ENCODE results near the gene PPP2R3B. TPM values are rescaled to one million over a fixed set of nuclear protein-coding genes. Genes with fewer than 3 reads are reported as not detected.
"Not testable (repeated sequence)": the region's sequence is repeated elsewhere in the genome, so short reads cannot be mapped to it uniquely, and the experiment has no call there.

Gene PPP2R3B
- total RNA-seq, 1 experiment from 2014 or later, result 30.4 TPM

GRCh38 chrX:320126-320783 lies 66.5 kb downstream of the PPP2R3B start:
- no peak for DNase-seq (ENCODE audit: low spot score)

DNA sequence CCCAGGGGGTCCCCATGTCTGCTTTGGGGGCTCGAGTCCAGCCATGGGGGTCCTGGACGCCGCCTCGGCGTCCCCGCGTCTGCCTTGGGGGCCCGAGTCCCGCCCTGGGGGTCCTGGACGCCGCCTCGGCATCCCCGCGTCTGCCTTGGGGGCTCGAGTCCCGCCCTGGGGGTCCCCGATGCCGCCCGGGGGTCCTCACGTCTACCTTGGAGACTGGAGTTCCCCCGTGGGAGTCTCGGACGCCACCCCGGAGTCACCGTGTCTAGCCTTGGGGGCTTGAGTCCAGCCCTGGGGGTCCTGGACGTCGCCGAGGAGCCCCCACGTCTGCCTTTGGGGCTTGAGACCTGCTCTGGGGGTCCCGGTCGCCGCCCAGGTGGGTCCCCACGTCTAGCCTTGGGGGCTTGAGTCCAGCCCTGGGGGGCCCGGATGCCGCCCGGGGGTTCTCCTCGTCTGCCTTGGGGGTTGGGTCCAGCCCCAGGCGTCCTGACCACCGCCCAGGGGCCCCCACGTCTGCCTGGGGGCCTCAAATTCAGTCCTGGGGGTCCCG lies 67.1 kb downstream of the PPP2R3B start:
- DNase-seq (ENCODE audit: low spot score), result no peak

DNA sequence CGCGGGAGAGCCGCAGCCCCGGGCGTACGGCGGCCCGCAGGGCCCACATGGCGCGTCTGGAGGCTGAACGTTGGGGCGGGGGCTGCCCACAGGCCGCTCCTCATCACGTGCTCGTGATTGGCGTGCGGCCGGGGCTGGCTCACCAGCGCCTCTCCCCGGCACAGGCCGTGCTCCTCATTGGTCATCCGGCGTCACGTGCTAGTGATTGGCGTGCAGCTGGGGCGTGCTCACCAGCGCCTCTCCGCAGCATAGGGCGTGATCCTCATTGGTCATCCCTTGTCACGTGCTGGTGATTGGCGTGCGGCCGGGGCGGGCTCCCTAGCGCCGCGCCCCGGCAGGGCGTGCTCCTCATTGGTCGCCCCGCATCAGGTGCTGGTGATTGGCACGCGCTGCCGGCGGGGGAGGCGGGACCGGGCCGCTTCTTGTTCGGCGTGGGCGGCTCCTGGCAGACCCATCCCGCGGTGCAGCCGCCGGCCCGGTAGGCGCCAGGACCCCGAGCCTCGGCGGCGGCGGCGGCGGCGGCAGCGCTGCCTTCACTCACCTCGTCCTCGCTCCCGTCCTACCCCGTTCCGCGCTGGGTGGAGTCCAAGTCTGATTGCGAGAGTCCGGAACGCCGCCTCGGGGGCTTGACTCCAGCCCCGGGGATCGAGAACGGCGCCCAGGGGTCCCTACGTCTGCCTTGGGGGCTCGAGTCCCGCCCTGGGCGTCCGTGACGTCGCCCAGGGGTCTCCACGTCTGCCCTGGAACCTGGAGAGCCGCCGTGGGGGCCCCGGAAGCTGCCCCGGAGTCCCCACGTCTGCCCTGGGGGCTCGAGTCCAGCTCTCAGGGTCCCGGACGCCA lies 67.7 kb downstream of the PPP2R3B start, which contains the start of gene GTPBP6:
TSS of gene GTPBP6 (minus strand) at position 58 of the 840 bp plus-strand sequence. CDS start at position 49, 9 bp downstream.
- peak; percentile 100 for DNase-seq (ENCODE audit: low spot score)

- DNase-seq (ENCODE audit: low spot score), result peak; percentile 100
Measured at GRCh38 chrX:318068-318738, 68.5 kb downstream of the PPP2R3B start.

DNA sequence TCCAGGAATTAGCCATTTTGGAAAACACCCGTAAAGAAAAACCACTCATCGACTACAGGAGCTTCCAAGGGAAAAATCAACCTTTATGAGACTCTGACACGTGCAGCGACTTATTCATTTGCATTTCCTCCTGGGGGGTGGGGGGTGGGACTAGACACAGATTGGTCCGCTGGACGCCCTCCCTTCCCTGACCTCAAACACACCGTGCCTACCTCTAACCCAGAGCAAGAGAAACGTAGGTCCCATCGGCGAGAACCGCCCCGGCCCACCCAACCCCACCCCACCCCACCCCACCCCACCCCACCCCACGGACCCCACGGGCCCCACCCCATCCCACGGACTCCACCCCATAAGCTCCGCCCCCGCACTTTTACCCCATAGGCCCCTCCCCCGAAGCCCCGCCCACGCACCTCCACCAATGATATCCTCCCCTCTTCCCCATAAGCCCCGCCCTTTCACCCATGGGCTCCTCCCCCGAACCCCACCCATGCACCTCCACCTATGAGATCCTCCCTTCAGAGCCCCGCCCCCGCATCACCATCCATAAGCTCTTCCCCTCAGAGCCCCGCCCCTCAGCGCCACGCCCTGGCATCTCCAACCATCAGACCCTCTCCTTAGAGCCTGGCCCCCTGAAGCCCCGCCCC lies 69.2 kb downstream of the PPP2R3B start:
- peak; percentile 24 for DNase-seq (ENCODE audit: low spot score)

DNA sequence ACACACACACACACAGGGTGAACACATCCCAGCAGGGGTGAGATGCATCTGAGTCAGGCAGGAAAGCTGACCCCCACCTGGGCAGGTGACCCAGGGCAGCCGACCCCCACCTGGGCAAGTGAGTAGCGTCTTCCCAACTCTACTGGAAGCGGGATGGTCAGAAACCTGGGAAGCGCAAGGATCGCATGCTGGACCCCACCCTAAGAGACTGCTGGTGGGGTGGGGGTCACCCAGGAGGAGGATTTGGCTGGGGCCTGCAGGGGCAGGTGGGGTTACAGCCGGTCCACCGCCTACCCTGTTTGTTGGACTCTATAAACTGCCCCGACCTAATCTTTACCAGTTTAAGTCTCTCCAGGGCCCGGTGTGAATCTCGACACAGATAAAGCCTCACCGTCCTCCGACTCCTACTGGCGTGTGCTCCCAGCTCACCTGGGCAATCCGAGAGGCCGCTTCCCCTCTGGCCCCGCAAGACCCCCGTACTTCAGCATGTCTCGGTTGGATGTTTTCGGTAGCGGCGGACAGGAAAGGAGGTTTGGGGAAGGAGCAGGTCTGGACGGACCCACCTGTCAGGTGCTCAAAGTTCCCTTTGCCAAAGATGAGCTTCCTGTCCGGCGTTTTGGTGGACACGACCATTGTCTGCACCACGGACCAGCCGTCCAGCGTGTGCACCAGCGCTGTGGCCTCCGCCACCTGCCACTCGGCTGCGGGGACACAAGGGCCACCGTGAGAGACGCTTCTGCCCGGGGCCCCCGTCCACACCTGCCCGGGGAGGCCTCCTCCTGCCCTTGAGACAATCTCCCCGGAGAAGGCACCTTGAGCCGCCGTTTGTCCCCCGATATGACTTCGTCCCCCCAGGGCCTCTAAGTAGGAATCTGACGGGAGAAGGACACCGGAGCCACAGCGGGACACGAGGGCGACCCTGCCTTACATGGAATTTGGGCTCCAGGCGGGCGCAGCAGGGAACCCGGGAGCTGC lies 70.1 kb downstream of the PPP2R3B start:
- DNase-seq (ENCODE audit: low spot score), result no peak

DNA sequence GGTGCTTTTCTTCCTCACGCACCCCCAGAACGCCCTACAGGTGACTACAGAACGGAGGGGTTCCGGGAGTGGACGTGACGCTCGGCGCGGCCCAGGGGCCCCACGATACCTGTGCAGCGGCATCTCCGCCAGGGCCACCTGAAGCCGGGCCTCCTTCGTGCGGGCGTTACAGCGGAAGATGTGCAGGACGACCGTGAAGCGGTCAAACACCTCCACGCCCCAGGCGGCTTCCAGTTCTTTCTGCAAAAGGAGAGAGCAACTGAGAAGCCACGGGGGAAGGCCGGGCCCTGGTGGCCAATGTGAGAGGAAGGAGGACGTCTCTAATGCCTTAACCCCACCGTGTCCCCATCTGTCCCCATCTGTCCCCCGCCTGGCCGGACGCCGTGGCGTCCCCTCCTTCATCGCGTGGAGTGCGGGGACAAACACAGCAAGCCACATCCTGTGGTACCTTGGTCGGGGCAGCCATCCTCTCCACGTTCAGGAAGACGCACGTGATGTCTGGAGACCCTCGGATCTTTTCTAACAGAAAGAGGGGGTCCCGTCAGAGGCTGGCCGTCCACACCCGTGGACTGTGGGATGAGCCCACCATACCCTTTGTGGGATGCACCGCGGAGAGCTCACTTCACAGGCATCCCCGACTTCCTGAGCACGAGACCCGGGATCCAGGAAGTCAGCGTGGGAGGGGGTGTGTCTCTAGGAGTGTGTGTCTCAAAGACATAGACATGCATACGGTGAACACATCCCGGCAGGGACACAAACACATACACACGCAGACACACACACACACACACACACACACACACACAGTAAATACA lies 71.7 kb downstream of the PPP2R3B start:
- no peak for DNase-seq (ENCODE audit: low spot score)

DNA sequence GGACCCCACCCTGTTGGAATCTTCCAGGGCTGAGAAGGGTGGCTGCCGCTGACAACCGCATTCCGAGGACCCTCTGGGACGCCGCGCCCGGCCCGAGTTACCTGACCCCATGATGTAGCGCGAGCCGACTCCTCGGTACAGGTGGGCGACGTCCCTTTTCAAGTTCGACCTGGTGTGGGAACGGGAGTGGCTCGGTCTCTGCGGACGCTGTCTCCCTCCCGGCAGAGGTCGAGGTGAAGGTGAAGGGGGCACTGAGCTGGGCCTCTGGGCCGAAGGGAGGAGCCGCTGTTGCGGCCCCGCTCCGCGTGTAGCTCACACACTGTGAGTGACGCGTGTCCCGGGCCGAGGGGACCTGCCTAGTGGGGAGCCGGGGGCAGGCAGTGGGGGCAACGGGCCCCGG lies 72.7 kb downstream of the PPP2R3B start:
- DNase-seq (ENCODE audit: low spot score), result no peak

DNA sequence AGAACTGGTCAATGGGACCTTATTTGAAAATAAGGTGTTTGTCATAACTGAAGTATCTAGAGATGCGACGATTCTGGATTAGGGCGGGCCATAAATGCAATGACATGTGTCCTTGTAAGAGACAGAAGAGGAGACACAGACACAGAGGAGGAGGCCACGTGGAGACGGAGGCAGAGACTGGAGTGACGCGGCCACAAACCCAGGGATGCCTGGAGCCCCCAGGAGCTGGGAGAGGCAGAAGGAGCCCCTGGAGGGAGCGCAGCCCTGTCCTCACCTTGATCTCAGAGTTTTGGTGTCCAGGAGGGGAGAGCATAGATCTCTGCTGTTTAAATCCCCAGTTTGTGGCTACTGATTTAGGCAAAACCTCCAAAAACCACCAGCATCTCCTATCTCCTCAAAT lies 73.2 kb downstream of the PPP2R3B start:
- DNase-seq (ENCODE audit: low spot score), result no peak

DNA sequence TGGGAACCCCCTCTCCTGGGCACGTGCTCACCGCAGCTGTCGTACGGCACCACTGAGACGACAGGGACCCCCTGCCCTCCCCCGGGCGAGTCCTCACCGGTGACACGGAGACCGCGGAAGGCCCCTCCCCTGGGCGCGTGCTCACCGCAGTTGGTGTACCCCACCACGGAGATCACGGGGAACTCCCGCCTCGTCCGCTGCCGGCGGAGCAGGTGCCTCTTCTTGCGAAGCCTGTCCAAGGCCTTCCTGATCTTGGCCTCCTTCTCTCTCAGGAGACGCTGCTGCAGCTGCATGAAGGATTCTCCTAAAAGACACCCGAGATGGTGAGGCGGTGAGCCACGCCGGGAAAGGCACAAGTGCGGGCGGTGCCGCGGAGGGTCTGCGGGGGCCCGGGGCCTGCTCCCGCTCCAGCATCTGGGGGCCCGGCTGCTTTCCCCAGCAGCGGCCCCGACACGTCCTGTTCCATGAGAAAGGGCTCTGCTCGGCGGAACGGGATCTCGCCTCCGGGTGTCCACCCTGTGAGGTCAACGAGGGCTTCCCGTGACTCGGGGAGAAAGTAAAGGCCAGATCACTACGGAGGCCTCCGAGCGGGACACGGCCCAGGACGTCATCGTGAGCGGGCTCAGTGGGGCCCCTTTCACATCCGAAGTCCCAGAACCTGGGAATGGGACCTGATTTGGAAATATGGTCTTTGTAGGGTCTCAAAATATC lies 73.9 kb downstream of the PPP2R3B start:
- DNase-seq (ENCODE audit: low spot score), result no peak

- DNase-seq (ENCODE audit: low spot score), result no peak
Measured at GRCh38 chrX:311156-312129, 75.3 kb downstream of the PPP2R3B start.

GRCh38 chrX:310621-311155 lies 76.0 kb downstream of the PPP2R3B start:
- DNase-seq (ENCODE audit: low spot score), result no peak

DNA sequence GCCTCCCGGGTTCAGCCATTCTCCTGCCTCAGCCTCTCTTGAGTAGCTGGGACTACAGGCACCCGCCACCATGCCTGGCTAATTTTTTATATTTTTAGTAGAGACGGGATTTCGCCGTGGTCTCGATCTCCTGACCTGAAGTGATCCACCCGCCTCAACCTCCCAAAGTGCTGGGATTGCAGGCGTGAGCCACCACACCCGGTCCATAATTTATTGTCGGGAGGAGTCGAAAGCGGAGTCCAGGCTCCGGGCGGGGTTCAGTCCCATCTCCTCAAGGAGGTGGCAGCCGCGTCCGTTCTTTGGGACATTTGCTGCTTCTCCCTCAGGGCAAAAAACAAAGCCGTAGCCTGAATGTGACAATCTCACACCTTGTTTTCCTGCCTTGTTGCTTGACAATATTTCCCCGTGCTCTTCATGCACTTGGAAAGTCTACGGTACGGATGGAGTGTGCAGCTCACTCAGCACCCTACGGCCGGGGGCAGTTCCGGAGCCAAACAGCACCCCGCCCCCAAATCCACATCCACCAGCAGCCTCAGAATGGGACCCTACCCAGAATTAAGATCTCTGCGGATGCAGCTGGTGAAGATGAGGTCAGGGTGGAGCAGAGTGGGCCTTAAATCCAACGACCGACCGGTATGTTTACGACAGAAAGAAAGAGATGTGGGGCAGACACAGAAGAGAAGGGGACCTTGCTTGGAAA lies 77.7 kb downstream of the PPP2R3B start:
- no peak for DNase-seq (ENCODE audit: low spot score)

DNA sequence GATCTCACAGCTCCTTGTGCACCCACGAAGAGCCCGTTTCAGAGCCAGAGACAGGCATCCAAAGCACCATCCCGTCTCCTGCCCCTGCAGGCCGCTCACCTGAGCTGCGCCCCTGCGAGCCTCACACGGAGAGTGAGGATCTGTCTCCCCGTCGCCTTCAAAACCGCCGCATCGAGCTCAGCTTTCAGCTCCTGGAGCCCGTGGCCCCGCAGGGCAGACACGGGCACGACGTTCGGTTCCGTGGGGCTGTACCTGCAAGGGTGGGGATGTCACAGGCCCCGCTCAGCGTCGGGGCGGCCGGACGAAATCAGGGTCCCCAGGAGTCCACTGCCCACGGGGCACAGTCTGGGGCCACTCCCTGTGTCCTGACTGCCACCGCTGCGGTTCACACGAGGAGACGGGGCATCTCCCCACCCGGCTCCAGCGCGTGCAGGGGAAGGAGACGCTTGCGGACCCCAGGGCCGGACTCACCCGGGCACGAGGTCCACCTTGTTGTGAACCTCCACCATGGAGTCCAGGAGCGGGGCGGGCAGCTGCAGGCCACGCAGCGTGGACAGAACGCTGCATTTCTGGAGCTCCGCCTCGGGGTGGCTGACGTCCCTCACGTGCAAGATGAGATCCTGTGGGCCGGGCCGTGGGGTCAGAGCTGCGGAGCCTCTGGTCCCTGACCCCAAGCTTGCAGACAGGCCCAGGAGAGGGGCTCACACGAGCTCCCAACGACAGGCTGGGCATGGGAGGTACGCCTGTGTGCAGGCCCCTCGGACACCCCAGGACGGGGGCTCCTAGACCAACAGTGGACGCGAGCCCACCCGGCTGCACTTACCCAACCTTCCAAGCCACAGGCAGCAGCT lies 79.2 kb downstream of the PPP2R3B start:
- DNase-seq (ENCODE audit: low spot score), result no peak

DNA sequence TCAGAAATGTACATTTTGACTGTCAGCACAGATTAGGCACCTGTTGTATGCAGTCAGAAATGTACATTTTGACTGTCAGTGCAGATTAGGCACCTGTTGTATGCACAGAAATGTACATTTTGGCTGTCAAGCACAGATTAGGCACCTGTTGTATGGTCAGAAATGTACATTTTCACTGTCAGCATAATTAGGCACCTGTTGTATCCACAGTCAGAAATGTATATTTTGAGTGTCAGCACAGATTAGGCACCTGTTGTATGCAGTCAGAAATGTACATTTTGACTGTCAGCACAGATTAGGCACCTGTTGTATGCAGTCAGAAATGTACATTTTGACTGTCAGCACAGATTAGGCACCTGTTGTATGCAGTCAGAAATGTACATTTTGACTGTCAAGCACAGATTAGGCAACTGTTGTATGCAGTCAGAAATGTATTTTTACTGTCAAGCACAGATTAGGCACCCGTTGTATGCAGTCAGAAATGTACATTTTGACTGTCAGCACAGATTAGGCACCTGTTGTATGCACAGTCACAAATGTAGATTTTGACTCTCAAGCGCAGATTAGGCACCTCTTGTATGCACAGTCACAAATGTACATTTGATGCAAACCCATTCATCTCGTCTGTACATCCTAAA lies 80.0 kb downstream of the PPP2R3B start:
- DNase-seq (ENCODE audit: low spot score), result not testable (repeated sequence)

All from A172 (cell line).